GM19043 (cell line): ENCODE data around the gene POLD3.

Experiments
- ATAC-seq: cut with Tn5 transposase; IDR thresholded peaks from one replicate; pipeline ENCODE4 v1.9.1; 2021; ENCODE audit warnings: low read depth; ENCODE audit not compliant: unreplicated experiment

Gene POLD3

DNA sequence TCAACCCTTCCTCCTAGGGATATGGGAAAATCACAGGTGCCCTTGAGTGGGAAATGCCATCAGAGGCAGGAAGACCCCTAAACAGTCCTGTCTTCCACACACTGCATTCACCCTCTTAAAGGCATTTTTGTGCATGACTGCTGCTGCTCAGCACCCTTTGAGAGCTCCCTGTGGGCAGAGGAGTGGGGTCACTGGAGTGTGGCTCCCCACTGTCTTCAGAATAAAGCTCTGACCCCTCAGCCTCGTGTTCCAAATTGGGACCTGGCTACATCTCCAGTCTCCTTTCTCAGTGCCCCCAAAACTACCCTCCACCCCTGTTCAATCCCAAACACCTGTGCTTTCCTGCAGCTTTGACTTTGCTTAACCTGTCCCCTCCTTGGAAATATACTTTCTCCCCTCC lies 92.3 kb downstream of the POLD3 start:
- ATAC-seq: no peak

DNA sequence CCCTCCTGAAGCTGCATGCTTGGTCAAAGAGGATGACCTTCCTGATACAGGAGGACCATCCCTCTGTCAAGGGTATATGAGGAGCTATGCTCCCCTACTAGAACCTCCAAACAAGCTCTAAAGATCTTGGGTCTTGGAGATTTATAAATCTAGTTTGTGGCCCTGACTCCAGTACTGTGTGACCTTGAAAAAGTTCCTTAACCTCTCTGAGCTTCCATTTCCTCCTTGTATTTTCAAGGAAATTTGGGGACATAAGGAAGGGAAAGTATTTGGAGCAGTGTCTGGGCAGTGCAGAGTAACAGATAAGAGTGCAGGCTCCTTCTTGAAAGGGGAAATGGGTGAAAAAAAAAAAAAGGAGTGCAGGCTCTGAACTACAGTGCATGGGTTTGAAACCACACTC lies 93.0 kb downstream of the POLD3 start:
- ATAC-seq: no peak

DNA sequence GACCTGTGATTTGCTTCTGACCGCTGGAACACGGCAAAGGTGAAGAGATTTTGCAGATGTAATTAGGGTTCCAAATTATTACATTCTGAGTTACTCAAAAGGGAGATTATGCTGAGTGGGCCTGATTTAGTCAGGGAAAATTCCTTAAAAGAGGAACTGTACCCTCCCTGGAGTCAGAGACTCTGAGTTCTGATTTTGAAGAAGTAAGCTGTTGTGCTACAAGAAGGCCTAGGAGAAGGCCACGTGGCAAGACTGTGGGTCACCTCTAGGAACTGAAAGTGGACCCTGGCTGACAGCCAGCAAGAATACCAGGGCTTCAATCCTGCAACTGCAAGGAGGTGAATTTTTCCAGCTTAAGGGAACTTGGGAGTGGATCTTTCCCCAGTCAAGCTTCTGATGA lies 93.5 kb downstream of the POLD3 start:
- no peak for ATAC-seq

DNA sequence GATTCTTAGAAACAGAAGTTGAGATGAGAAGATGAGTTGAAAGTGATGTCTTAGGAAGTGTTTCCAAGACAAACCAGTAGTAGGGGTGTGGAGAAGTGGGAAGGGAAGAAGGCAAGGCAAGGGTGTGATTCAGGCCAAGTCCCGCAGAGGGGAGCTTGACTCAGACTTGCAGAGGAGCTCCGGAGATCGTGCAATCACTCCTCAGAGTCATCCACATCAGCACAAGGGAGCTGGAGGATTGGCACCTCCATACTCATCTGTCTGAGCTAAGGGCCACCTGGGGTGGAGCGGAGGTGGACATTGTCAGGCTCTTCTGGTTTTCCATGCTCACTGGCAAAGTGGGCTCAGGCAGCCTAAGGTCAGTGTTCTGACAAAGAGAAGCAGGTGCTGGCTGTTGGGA lies 94.4 kb downstream of the POLD3 start:
- no peak for ATAC-seq

DNA sequence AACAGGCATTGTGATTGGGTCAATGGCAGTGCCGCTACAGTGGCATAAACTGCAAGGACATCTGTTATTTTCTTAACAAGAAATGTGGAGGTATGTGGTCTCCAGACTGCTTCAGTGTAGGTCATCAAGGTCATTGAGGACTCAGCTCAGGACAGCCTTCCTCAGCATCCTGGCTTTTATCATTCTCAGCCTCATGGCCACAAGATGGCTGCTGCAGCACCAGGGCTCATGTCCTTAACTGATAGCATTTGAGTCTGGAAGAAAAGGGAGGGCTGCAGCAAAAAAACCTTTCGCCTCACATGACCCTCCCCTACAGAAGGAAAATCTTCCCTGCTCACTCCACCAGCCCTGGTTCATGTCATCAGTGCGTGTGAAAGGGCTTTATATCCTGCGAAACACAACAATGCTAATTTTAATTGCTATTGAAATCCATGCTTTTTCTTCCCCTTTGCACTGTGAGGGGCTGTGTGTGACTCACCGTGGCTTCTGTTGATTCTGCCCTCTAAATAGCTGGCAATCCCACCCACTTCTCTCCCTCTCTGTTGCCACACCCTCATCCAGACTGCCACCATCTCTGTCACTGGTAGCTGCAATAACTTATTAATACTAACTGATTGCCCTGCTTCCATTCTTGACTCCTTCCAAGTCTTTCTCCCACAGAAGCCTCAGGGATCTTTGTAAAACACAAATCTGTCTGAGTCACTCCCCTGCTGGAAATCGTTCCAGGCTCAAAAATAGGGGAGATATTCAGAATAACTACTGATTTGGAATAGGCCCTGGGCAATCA lies 95.0 kb downstream of the POLD3 start:
- ATAC-seq: no peak

DNA sequence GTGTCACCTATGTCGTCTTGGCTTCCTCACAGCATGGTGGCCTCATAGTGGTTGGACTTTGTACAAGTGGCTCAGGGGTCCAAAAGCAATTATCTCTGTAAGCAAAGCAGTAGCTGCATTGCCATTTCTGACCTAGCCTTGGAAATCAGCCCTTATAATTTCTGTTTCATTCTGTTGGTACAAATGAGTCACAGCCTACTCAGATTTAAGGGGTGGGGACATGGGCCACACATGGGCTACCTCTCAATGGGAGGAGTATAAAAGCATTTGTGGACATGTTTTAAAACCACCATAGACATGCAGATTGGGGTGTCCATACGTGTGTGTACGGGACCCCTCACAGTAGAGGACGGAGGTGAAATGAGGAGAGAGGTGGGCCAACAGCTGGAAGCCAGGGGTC lies 97.3 kb downstream of the POLD3 start:
- no peak for ATAC-seq

DNA sequence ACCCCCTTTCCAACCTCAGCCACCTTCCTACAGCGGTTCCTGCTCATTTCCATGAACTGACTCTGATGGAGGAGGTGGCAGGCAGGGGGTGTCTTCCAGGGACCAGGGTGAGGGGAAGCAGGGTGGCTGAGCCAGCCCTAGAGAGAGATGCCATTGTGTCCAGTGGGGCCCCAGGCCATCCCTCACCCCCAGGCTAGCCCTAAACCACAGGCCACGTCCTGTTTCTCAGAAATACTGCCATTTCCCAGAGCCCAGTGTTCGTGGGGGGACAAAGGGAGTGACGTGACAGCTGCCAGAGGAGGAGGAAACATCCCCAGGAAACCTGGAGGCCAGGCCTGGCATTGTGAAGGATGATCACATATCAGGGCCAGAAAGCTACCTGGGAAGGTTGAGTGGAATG lies 99.4 kb downstream of the POLD3 start:
- no peak for ATAC-seq
